ENCODE measurements around the gene PRDM5. TPM values are rescaled to one million over a fixed set of nuclear protein-coding genes. Genes with fewer than 3 reads are reported as not detected.

The PRDM5 gene
- total and polyA plus RNA-seq, 2 donors (not counting 3 experiments of a cell fraction or from before 2014, with no cell fraction given): 2.2 to 8.1 TPM

GRCh38 chr4:120838784-120839183 lies 83.7 kb downstream of the PRDM5 start:
- no peaks in the 10 kb centered on the region for H3K36me3 ChIP-seq (ENCODE audit: control insufficient read depth in 2 of 2, extremely low read depth in 1 of 2, insufficient read depth in 2 of 2, low read length in 2 of 2)
- FAIRE-seq (no peak), DNase-seq (ENCODE audit: low read depth, low spot score) (no peak)
- H3K4me1 ChIP-seq (ENCODE audit: control insufficient read depth, extremely low read depth, insufficient read depth, low read length): no peaks in the 10 kb centered on the region
- TF ChIP-seq POLR2A (IDR thresholded peaks at IDR 0.05; ENCODE audit: low read depth, low read length): no peak
- no peaks in the 10 kb centered on the region for H3K27me3 ChIP-seq (ENCODE audit: control insufficient read depth in 2 of 2, insufficient read depth in 2 of 2, low read length in 2 of 2)
- ChIA-PET CTCF (interaction anchor here (1.0 kb wide), 1 partner anchor 10 kb away, joined by 3 read pairs; no protein-coding TSS in a partner anchor), POLR2A (no interaction called here)
- dilution Hi-C loops (cut with MboI; ENCODE audit: extremely low pct_ligation_motif_present, low sequenced_read_pairs): no loop called here
- no peak overlapping the region for H3K4me3 ChIP-seq (replicated peaks in 1 of 3; ENCODE audit: insufficient read depth in 1 of 3, low read depth in 1 of 3, low read length in 3 of 3)
- H4K20me1 ChIP-seq (replicated peaks; ENCODE audit: control insufficient read depth, extremely low read depth, insufficient read depth, low read length): no peaks in the 10 kb centered on the region
- no peaks in the 10 kb centered on the region for H3K9me3 ChIP-seq (replicated peaks; ENCODE audit: control insufficient read depth, insufficient read depth, low read length)
- intact Hi-C loops (cut with micrococcal nuclease): no loop called here
- H3K79me2 ChIP-seq (ENCODE audit: control insufficient read depth, insufficient read depth, low read length): no peaks in the 10 kb centered on the region
- H3K9me1 ChIP-seq (replicated peaks; ENCODE audit: control insufficient read depth, extremely low read depth, insufficient read depth, low read length): no peaks in the 10 kb centered on the region
- no peak overlapping the region for H3K9ac ChIP-seq (replicated peaks; ENCODE audit: extremely low read depth, insufficient read depth, low read length)
- H3K4me2 ChIP-seq (ENCODE audit: insufficient read depth, low read length): no peak overlapping the region
- no TSS peak for BruUV-seq (replicated peaks)
- H3K27ac ChIP-seq (ENCODE audit: insufficient read depth, low read depth, low read length): no peak overlapping the region
- no peak overlapping the region for H2AFZ ChIP-seq (ENCODE audit: low read depth, low read length)

DNA sequence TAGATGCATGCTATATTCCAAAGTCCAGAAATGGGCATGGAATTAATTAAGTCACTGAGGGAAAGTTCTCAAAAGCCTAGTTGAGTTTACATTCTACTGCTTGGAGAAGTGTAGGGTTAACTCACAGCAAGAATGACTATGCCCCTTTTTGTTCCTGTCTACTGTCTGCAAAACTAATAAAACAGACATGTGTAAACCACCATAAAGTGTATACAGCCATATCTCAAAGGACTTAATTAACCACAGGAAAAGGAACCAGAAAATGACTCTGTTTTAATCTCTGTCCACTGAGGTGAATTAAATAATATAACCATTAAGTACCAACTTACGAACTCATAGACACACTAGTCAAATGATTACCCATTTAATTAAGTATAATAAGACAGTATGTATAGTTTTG lies 84.9 kb downstream of the PRDM5 start:
- no peak overlapping the region for H3K4me3 ChIP-seq (replicated peaks in 1 of 3; ENCODE audit: insufficient read depth in 1 of 3, low read depth in 1 of 3, low read length in 3 of 3)
- FAIRE-seq (no peak), DNase-seq (ENCODE audit: low read depth, low spot score) (no peak)
- dilution Hi-C loops (cut with MboI; ENCODE audit: extremely low pct_ligation_motif_present, low sequenced_read_pairs): no loop called here
- no peak overlapping the region for H3K27ac ChIP-seq (ENCODE audit: insufficient read depth, low read depth, low read length)
- no peak overlapping the region for H3K4me2 ChIP-seq (ENCODE audit: insufficient read depth, low read length)
- H3K36me3 ChIP-seq (ENCODE audit: control insufficient read depth in 2 of 2, extremely low read depth in 1 of 2, insufficient read depth in 2 of 2, low read length in 2 of 2): no peaks in the 10 kb centered on the region
- H3K9ac ChIP-seq (replicated peaks; ENCODE audit: extremely low read depth, insufficient read depth, low read length): no peak overlapping the region
- POLR2A ChIA-PET: no interaction called here
- no peaks in the 10 kb centered on the region for H3K9me1 ChIP-seq (replicated peaks; ENCODE audit: control insufficient read depth, extremely low read depth, insufficient read depth, low read length)
- intact Hi-C loops (cut with micrococcal nuclease): no loop called here
- CTCF ChIA-PET: interaction anchor here (0.6 kb wide), 1 partner anchor 120 kb away, joined by 3 read pairs; no protein-coding TSS in a partner anchor
- no peaks in the 10 kb centered on the region for H3K27me3 ChIP-seq (ENCODE audit: control insufficient read depth in 2 of 2, insufficient read depth in 2 of 2, low read length in 2 of 2)
- H3K79me2 ChIP-seq (ENCODE audit: control insufficient read depth, insufficient read depth, low read length): no peaks in the 10 kb centered on the region
- no TSS peak for BruUV-seq (replicated peaks)
- no peaks in the 10 kb centered on the region for H3K4me1 ChIP-seq (ENCODE audit: control insufficient read depth, extremely low read depth, insufficient read depth, low read length)
- no peak for TF ChIP-seq CTCF (IDR thresholded peaks at IDR 0.05; ENCODE audit: extremely low read depth in 1 of 2, insufficient read depth in 1 of 2, low read depth in 1 of 2, low read length in 2 of 2)
- TF ChIP-seq MAX (IDR thresholded peaks at IDR 0.05; ENCODE audit: insufficient read depth, insufficient read length): no peak
- H2AFZ ChIP-seq (ENCODE audit: low read depth, low read length): no peak overlapping the region
- no peaks in the 10 kb centered on the region for H4K20me1 ChIP-seq (replicated peaks; ENCODE audit: control insufficient read depth, extremely low read depth, insufficient read depth, low read length)
- H3K9me3 ChIP-seq (replicated peaks; ENCODE audit: control insufficient read depth, insufficient read depth, low read length): no peaks in the 10 kb centered on the region

All from endothelial cell of umbilical vein (primary cell).